ENCODE data around the gene SRP14.

- no peak for TF ChIP-seq CTCF (IDR thresholded peaks at IDR 0.05; ENCODE audit: insufficient read depth, low read length)
- no peak for TF ChIP-seq POLR2AphosphoS5 (IDR thresholded peaks at IDR 0.05; ENCODE audit: low read depth)
- TF ChIP-seq REST (IDR thresholded peaks at IDR 0.05; ENCODE audit: insufficient replicate concordance, low read depth), result no peak
Measured at GRCh38 chr15:40084650-40085049, 45.7 kb upstream of the SRP14 start.
